NCI-H1417 (cell line): ENCODE results near the gene TAX1BP1.
"Not testable (repeated sequence)": the region's sequence is repeated elsewhere in the genome, so short reads cannot be mapped to it uniquely, and the experiment has no call there.

Experiments
- DNase-seq, 3 experiments: peaks; one replicate each; lab custom pipeline; 2025; lab: John Stamatoyannopoulos, UW

TAX1BP1 gene

DNA sequence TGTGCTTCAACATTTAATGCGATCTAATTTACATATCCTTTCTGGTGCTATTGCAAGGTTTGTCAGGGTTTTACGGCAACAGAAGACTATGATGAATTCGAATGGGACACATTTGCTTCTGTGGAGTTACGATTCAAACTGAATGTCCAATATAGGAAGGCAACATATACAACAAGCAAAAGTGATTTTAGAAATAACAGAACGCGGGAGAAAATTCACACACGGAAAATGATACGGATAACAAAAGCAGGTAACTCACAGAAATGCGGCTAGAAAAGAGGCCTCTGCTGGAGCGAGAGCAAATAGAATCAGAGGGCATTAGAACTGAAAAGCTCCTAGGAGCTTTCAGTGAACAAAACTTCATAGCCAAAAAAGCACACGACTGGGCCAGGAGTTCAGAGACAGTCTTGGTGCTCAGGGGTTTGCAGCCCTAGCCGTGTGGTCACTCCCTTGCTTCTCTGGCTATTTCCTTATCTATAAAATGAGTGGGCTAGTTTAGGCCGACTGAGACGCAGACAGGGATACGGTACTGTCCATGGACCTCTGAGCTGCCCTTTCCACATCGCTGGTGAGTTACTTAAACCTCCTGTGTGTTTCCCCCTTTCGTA is 557 bp upstream of the TAX1BP1 start:
- peak in 1 of 3 experiments; percentile 96 for DNase-seq

DNA sequence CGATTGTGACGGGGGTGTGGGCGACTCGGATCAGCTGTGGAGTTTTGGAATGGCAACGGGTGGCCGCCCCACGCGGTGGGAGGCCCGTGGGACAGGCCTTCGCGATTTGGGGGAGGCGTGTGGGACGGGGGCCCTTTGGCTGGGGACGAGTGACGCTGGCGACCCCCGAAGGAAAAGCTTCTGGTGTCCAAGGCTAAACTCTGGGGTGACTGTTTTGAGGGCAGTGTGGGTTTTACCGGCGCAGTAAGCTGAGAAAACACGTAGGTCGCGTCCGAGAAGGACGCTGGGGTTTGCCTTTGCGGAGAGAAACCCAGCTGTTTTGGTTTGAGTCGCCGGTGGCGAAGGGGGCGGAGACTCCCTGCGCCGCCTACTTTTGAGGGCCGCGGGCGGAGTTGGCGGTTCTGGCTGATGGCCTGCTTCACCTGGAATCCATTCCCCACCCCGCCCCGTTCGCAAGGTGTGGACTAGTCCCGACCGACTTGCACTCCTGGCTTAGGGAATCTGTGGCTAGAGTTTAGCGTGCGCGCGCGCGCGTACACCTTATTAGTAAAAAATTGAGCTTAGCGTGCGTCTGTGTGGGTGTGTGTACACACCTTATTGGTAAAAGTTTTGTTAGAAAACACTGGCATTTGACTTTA is 606 bp downstream of the TAX1BP1 start:
- DNase-seq = peak; percentile 93 to 97 (median 96)

DNA sequence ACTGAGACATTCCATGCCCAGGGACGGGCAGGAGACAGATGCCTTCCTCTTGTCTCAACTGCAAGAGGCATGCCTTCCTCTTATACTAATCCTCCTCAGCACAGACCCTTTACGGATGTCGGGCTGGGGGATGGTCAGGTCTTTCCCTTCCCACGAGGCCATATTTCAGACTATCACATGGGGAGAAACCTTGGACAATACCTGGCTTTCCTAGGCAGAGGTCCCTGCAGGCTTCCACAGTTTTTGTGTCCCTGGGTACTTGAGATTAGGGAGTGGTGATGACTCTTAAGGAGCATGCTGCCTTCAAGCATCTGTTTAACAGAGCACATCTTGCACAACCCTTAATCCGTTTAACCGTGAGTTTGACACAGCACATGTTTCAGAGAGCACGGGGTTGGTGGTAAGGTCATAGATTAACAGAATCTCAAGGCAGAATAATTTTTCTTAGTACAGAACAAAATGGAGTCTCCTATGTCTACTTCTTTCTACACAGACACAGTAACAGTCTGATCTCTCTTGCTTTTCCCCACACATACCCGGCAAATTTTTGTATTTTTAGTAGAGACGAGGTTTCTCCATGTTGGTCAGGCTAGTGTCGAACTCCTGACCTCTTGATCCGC is 2.2 kb downstream of the TAX1BP1 start:
- not testable (repeated sequence) for DNase-seq

DNA sequence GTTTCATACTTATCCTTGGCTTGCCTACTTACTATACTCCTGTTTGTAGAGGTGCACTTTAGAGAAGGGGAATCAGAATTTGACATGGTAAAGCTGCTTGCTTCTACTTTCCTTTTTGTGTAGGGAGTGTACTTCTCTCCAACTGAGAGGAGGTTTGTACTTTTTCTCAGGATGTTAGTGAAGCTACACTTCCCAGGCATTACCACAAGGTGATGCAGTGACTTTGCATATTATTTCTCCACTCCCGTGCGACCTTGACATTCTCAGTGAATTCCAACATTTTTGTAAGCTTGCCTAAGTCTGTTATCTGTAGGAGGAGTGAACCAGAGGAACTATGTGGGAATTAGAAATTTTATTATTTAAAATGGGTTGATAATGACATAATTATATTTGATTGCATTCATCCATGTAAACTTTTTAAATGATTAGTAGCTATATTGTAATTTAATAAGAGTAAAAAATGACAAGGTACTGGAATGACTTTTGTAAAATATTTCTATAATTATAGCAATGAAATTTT is 5.2 kb downstream of the TAX1BP1 start:
- peak in 1 of 3 experiments; percentile 54 for DNase-seq

DNA sequence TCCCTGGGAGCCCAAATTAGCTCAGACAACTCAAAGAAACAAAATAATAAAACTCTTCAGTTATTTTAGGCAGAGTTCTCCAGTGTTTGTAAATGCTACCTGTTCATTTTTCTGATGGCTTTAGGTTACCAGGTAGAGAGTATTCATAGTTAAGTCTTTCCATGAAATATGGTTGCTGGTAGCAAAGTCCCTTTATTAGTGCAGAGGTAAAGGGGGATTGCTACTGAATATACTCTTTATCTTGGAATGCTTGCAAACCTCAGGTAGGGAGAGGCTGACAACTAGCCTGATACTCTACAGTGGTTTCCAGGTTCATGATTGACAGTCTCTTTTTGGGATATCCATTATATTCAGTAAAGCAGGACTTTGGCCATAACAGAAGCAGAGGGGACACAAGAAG is 6.5 kb downstream of the TAX1BP1 start:
- DNase-seq = no peak

DNA sequence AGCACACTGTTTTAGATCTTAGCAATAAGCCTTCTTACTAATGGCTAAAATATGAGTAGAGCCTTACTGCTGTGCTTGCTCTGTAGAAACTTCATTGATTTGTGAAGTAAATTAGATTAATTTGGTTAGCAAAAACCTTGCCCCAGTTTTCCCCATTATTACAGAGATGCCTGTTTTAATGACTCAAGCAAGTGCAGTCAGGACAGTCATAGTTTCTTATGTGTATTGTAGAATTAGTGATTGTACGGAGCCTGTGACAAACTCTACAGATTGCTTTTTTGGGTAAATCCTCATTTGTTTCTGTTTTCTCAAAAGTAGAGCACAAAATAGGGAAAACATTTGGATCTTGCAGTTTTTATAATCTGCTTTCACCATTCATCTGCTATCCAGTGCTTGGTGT is 7.0 kb downstream of the TAX1BP1 start:
- no peak for DNase-seq

DNA sequence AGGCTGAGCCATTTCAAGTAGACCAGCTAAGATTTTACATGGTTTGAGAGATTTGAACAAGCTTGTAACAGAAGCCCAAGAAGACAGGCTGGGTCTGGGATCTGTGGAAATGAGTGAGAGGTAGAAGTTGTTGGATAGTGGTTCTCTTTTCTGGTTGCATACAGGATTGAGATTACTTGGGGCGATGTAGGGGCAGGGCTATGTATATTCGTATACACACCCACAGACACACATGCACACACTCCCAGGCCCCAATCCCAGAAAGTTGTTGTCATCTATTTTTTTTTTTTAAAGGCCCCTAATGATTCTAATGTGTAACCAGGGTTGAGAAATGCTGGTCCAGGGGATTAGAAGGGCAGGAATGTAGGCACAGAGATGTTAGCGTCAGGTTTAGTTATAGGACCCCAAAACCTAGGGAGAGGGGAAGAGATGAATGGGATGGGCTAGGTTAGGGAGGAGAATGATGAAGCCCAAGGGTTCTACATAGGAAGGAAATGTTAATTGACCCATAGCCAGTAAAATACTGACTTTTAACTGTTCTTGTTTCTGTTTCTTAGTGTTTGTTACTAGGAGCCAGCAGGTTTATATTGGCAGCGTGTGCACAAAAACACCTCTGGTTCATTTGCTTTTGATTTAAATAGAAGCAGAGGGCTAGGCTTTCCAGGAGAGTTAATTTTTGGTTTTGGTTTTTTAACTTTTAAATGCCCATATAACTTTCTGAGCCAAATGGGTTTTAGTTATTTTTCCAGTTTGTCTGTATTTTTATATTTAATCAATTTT is 7.8 kb downstream of the TAX1BP1 start:
- DNase-seq = no peak

DNA sequence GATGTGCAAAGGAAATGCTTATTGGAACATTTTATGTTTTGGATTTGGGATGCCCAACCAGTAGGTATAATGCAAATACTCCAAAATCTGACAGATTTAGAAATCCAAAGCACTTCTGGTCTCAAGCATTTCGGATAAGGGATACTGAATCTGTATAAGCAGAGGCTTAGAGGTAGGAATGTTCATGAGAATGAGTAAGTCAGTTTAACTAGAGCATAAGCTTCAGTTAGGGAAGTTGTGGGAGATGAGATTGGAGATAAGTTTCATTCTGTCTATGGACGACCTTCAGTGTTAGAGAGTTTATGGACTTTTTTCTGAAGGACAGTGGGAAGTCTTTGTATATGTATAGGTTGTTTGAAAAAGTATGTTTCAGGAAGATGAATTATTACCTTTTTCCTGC is 10.4 kb downstream of the TAX1BP1 start:
- no peak for DNase-seq

DNA sequence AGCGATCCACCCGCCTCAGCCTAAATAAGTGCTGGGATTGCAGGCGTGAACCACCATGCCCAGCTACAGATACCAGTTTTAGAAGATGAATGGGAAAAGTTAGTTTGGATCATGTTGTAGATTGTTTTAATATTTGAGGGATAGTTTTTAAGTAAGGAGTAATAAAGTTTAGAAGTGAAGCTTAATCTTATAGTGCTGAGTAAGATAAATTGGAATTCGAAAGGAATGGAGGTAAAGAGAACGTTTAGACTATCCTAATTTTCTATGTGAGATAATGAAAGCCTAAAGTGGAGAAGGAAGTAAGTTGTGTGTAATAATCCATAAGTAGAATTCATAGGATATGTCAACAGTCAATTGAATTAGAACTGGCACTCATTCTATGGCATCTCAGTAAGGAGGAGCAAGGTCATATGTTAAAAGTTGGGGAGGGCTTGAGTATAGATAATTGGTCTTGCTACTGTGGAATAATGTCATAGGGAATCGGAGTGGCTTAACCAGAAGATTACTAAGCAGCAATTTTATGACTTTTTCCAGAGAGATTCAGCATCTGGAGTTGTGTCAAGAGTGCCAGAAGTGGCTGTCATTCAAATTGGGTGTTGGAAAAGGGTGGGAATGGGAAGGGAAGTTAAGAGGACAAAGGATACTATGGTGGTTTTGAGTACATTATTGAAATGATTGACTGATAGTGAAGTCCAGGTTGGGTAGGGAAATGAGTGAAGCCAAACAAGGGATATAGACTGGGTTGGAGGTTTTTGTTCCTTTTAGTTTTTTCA is 12.1 kb downstream of the TAX1BP1 start:
- DNase-seq = no peak

DNA sequence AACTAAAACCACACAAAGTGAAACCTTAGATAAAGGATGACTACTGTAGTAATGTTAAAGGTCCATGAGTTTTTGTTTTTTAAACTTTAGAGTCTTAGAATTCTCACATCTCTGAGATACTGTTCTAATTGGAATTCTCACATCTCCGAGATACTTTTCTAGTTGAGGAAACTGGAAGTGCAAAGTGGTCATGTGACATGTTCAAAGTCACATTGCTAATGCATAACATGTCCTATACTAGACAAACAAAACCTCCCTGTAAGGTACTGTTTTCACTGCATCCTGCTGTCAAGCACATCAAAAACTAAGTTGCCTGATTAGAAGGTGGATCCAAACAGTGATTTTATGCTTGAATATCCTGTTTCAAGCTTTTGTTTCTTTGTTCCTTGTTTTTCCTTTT is 13.9 kb downstream of the TAX1BP1 start:
- DNase-seq = peak in 1 of 3 experiments; percentile 10

DNA sequence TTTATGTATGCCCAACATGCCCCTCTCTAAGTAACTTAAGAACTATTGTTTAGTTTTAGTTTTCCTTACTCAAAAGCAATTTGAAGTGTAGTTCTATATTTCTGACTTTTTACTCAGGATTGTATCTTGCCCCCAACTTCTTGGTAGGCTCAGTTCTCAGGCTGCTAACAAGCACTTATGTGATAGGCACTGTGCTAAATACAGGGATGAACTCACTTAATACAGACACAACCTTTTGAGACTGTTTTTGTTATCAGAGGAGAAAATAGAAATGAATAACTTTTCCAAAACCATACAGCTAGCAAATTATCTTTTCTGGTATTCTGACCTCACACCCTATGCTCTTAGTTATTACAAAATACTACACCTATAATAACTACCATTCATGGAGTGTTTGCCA is 16.3 kb downstream of the TAX1BP1 start:
- no peak for DNase-seq

DNA sequence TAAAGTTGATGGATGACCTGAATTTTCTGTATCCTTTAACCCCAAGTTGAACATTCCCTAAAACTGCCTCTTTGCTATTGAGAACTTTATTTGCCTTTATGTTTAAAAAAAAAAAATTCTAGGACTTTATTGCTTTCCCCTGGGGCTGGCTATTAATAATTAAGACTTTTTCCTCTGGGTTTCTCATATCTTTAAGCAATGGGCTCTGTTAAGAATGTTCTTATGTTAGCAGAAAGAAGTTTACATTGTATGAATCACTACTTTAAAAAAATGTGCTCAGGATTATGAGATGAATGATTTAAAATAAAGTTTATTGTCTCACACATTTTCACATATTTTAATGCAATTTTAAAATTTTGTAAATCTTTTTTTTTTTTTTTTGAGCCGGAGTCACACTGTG is 19.5 kb downstream of the TAX1BP1 start:
- no peak for DNase-seq

DNA sequence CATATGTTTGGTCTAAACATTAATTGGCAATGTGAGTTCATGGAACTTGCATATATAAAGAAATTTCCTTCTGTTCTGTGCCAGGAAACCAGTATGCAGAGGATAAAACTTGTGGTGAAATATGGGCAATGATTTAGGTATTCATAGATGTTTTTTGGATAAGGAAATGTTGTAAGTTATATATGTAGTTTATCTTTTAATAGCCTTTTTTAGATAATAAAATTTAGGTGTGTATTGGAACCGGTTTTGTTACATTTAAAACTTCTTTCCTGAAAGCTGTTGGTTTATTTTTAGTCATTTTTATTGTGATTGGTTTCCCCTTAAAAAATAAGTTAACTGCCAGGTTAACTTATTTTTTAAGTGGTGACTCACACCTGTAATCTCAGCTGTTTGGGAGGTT is 22.1 kb downstream of the TAX1BP1 start:
- no peak for DNase-seq

DNA sequence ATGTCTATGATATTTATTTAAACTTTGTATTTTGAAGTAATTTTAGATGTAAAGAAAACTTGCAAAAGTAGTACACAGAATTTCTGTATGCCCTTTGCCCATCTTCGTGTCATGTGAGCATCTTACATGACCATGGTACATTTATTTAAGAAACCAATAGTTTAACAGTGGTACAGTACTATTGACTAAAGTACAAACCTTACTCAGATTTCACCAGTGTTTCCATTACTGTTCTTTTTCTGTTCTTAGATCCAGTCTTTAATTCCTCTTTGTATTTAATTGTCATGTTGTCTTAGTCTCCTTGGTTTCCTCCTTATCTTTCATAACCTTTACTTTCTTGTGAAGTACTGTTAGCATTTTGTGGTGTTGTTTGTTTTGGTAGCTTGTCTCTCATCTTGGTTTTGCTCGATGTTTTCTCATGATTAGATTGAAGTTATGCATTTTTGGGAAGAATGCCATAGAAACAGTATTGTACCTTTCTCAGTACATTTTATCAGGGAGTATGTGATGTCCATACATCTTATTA is 24.1 kb downstream of the TAX1BP1 start:
- DNase-seq = no peak

DNA sequence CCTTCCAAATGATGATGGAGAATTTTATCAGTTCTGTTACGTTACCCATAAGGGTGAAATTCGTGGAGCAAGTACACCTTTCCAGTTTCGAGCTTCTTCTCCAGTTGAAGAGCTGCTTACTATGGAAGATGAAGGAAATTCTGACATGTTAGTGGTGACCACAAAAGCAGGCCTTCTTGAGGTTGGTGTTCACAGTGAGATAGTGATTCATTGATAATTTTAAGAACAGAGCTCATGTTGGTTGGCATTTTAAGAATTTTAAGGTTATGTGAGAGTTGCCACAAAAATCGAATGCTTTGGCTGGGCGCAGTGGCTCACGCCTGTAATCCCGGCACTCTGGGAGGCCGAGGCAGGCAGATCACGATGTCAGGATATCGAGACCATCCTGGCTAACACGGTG is 25.9 kb downstream of the TAX1BP1 start:
- DNase-seq = no peak

DNA sequence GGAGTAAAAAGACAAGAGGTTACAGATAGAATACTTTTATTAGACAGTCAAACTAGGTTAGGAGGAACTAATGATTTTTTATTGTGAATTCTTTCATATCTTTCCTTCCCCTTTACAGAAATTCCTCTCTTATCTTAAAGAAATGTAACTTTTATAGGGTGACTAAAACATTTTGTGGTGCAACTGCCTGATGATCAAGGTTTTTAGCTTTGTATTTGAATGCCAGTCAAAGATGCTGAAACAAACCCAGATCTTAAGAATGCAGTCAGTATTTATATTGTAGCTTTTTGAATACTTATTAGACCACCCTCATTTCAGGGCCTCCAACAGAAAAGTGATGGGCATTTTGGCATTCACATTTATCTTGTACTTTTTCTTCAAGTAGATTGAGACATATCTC is 27.4 kb downstream of the TAX1BP1 start:
- no peak for DNase-seq

DNA sequence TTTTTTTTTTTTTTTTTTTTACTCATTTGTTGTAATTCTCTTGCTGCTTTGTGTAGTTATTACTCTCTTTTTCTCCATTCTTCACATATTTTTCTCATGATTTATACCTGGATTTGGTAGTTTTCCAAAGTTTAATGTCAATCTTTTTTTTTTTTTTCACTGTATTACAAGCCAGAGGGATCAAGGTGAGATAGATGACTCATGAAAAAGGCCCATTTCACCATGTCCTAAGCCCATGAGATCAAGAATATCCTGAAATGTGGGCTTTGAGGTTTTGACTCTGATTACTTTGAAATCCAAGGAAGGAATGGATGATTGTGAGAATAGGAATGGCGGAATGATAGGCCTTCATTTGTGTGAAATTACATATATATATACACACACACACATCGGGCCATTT is 31.1 kb downstream of the TAX1BP1 start:
- DNase-seq = no peak

DNA sequence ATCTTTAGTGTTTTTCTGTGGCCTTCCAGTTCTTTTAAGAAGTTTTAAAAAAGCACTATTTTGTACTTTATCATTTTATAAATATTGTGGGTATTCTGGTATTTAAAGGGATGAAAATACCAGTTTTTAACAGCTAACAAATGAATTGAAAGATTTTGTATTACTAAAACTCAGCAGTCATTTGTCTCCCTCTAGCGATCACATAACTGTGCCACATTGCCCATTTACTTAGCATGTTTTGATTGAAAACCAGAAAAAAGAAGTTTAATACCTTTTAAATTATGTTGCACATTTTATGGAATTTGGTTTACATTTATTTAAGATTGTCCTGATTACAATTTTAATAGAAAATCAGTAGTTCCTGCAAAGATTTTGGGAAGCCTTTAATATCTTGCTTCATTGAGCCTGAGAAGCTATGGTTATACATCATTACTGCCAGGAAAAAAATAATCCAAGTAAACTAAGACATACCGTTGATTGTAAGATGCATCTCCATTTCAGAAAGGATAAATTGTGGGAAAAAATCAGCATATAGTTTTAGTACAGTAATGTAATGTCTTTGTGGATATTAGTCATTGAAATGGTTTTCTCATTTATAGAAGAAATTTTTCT is 34.9 kb downstream of the TAX1BP1 start:
- DNase-seq = no peak

DNA sequence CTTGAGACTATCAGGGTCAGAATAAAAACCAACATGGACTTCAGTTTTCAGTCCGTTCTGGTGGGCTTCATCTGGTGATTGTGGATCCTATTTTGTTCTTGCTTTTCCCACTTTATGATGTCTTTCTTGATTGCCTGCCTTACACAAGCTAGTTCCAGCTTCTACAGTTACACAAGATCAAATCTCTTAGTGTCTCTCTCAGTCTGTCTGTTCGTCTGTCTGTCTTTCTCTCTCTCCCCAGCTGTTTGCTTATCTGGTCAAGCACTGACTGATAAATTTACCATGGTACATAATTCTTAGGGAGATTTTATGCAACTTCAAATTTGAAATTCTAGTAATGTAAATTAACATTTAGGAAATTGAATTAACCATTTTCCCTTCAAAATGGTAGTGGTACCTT is 35.8 kb downstream of the TAX1BP1 start:
- DNase-seq = no peak

DNA sequence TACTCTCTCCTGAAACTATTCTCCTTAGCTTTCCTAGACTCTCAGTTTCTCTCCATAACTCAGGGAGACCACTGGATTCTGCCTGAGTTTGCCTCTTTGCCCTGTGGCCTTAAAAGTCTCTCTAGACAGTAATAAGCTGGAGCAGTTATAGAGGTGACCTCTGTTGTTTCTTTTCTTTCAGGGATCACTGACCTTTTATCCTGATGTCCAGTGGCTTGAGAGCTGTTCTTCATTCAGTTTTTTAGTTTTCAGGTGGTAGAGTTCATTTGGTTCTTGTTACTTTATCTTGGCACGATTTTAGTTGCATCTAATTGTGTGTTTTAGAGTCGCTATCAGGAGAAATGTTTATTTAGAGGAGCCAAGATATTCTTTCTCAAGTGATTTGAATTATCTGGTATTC is 37.7 kb downstream of the TAX1BP1 start:
- DNase-seq = no peak

DNA sequence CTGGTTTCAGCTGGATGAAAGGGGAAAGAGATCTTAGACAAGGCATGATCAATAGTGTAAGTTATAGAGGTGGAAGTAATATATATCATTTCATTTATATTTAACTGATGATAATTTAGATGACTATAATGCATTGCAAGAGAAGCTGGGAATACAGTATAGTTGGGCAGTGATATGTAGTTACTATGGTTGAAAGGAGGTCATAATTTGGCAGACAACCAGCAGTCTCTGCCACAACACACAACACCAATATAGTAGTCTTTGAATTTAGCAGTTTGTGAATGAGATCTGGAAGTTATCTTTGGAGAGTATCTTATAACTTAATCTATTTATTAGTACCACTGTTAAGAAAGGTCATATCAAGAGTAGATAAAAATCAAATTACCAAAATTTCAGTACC is 39.9 kb downstream of the TAX1BP1 start:
- no peak for DNase-seq
